Neutrophil (primary cell): ENCODE data around the gene CUL3.

Source experiments
- H3K27ac ChIP-seq: fragments of 200-600 bp; sonication (generic); 2 replicates; pipeline ENCODE4 v1.5.1; 2016; ENCODE audit warnings: mild to moderate bottlenecking, moderate library complexity
- H3K27me3 ChIP-seq: fragments of 200-600 bp; sonication (generic); 2 replicates; pipeline ENCODE4 v1.6.0; 2016; ENCODE audit warnings: mild to moderate bottlenecking
- H3K36me3 ChIP-seq: fragments of 200-600 bp; sonication (generic); 2 replicates; pipeline ENCODE4 v1.5.1; 2017
- H3K4me1 ChIP-seq, 2 experiments: fragments of 200-600 bp in 1 of 2; sonication (generic) in 1 of 2; 1 replicate in 1 of 2; 2 replicates in 1 of 2; pipeline versions ENCODE4 v1.5.1 to v1.6.1; 2013 to 2016; ENCODE audit warnings: low read depth in 1 of 2, low read length in 1 of 2, mild to moderate bottlenecking in 1 of 2, moderate library complexity in 1 of 2; ENCODE audit not compliant: control insufficient read depth in 1 of 2, insufficient read depth in 1 of 2
- H3K4me3 ChIP-seq, 2 experiments: fragments of 200-600 bp in 1 of 2; sonication (generic) in 1 of 2; 1 replicate in 1 of 2; 2 replicates in 1 of 2; pipeline ENCODE4 v1.5.1; 2013 to 2016; ENCODE audit warnings: low read depth in 1 of 2, low read length in 1 of 2, mild to moderate bottlenecking in 1 of 2, moderate library complexity in 1 of 2
- H3K9me3 ChIP-seq: fragments of 200-600 bp; sonication (generic); 2 replicates; pipeline ENCODE4 v1.5.1; 2016
- TF ChIP-seq, protein P1 (sequence below): fragments of 200-600 bp; sonication (generic); IDR thresholded peaks from 2 replicates; pipeline ENCODE4 v1.5.1; 2016; ENCODE audit warnings: antibody characterized with exemption

Gene CUL3

DNA sequence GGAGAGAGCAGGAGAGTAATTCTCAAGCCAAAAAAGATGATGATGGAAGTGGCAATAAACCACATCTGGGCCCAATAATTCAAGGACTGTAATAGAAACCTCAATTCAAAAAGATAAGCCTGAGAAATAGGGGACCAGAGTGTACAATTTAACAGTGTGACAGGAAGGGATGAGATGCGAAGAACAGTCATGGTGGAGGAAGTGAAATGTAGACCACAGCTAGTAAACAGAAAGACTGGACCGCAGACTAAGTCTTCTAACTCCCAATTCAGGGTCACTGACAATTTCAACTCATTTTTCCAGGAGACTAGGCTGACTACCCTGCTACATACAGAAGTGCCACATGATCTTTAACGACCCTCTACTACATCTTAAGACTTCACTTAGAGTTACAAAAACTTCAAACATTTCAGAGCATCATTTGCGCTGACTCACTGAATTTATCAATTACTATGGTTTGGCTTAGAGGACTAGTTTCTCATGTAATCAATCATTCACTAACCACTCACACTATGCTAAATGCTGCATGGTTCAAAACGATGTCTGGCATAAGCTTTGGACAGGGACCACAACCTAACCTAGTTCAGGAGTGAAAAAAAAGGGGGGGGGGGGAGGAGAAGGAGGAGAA lies 9.0 kb downstream of the CUL3 start:
- TF ChIP-seq, protein P1, sequence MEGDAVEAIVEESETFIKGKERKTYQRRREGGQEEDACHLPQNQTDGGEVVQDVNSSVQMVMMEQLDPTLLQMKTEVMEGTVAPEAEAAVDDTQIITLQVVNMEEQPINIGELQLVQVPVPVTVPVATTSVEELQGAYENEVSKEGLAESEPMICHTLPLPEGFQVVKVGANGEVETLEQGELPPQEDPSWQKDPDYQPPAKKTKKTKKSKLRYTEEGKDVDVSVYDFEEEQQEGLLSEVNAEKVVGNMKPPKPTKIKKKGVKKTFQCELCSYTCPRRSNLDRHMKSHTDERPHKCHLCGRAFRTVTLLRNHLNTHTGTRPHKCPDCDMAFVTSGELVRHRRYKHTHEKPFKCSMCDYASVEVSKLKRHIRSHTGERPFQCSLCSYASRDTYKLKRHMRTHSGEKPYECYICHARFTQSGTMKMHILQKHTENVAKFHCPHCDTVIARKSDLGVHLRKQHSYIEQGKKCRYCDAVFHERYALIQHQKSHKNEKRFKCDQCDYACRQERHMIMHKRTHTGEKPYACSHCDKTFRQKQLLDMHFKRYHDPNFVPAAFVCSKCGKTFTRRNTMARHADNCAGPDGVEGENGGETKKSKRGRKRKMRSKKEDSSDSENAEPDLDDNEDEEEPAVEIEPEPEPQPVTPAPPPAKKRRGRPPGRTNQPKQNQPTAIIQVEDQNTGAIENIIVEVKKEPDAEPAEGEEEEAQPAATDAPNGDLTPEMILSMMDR = no peak
- Histone ChIP-seq H3K9me3 (no peaks in the 10 kb centered on the region), H3K36me3 (no peaks in the 10 kb centered on the region), H3K27ac (peak overlapping the region; percentile 61), H3K4me3 (no peak overlapping the region), H3K4me1 (peaks cover 44 to 69% of the 10 kb centered on the region in 2 experiments), H3K27me3 (no peaks in the 10 kb centered on the region)

DNA sequence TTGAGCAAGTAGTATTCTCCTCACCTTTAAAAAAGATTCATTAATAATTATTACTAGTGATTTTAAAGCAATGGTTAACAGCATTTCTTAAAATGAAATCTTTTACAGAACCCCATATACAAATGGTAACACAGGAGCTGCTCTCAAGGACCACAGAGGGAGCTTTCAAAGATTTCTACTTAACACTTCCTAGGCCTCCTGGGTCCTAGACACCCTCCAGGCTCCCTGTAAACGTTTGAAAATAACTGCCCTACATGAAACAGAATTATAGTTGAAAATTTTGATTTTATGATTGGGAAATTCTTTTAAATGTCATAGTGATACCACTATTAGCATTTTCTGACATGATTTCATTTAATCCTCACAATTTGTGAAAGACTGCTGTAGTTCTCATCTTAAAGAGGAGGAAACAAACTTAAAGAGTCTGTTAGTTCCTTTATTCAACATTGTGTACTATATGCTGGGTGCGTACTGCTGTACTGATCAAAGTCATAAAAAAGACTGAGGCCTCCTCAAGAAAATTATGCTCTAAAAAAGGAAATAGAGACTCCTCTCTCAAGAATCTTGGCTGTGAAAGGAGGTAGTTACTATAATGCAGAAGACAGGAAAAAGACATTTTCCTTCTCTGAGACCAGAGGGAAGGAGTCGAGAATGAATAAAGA lies 10.6 kb downstream of the CUL3 start:
- Histone ChIP-seq H3K4me3 (no peak overlapping the region), H3K36me3 (no peaks in the 10 kb centered on the region), H3K9me3 (no peaks in the 10 kb centered on the region), H3K4me1 (peaks cover 48 to 64% of the 10 kb centered on the region in 2 experiments), H3K27me3 (no peaks in the 10 kb centered on the region), H3K27ac (peak overlapping the region; percentile 61)
- TF ChIP-seq, protein P1 = no peak

DNA sequence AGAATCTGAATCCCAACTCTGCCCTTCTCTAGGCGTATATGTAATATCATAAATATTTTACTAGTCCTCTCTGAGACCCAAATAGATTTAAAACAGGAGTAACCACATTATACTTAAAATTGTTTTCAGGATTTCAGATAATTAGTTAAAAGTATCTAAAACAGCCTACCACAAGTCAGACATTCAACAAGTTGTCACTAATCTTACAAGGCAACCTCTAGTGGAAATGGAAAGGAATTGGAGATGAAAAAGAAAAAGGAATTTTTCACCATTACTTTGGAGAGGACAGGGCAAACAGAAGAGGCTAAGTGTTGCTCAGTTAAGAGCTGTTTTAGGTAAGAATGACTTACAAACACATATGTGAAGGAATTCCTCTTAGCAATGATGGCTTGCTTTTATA lies 11.4 kb downstream of the CUL3 start:
- H3K27ac ChIP-seq = peak overlapping the region; percentile 61
- H3K27me3 ChIP-seq = no peaks in the 10 kb centered on the region
- H3K36me3 ChIP-seq = no peaks in the 10 kb centered on the region
- no peaks in the 10 kb centered on the region for H3K9me3 ChIP-seq
- peaks cover 44 to 63% of the 10 kb centered on the region in 2 experiments for H3K4me1 ChIP-seq
- no peak overlapping the region for H3K4me3 ChIP-seq
- TF ChIP-seq, protein P1 = no peak

DNA sequence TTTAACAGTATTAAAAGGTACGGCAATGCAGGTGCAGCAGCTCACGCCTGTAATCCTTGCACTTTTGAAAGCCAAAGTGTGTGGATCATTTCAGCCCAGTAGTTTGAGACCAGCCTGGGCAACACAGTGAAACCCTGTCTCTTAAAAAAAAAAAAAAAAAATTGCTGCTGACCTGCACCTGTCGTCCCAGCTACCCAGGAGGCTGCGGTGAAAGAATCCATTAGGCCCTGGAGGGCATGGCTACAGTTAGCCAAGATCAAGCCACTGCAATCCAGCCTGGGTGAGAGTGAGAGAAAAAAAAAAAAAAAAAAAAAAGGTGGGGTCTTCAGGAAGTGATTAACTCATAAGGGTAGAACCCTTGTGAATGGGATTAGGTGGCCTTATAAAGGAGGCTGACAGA lies 12.8 kb downstream of the CUL3 start:
- Histone ChIP-seq H3K9me3 (no peaks in the 10 kb centered on the region), H3K36me3 (no peaks in the 10 kb centered on the region), H3K27me3 (no peaks in the 10 kb centered on the region), H3K27ac (no peak overlapping the region), H3K4me3 (no peak overlapping the region), H3K4me1 (peaks cover 39 to 49% of the 10 kb centered on the region in 2 experiments)
- TF ChIP-seq, protein P1 = no peak

DNA sequence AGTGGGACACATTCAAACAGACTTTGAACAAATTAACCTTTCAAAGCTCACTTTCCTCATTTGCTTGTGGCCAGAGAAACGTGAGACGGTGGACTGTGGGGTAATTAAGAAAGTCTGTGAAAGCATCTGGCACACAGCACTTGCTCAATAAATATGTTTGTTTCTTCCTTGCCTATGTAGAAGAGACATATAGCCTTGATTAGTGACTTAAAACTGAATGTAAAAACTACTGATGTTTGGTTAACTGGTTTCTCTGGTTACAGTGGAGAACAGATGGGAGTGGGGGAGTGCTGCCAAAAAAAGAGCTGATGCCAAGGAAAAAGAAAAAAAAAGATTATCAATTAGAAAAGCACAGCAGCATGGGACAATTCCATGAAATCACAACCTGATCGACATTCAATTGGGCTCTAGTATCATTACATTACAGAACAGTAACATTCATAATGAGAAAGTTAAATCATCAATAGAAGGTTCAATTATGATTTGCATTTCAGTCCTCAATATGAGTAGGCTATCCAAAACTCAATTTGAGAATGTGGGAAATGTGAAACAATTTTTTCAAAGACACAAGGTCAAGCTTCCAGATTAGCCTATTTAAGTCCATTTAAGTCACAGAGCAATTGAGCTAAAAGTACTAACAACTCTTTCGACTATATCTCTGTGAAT lies 14.7 kb downstream of the CUL3 start:
- TF ChIP-seq, protein P1 = no peak
- peak overlapping the region; percentile 45 for H3K27ac ChIP-seq

More for the DNA sequence above, 14.7 kb downstream of the CUL3 start:
- H3K4me3 ChIP-seq = no peak overlapping the region
- H3K27me3 ChIP-seq = no peaks in the 10 kb centered on the region
- H3K9me3 ChIP-seq = no peaks in the 10 kb centered on the region
- peaks cover 28 to 32% of the 10 kb centered on the region in 2 experiments for H3K4me1 ChIP-seq
- no peaks in the 10 kb centered on the region for H3K36me3 ChIP-seq
